ENCODE results near the gene FBXO21.
A peak's percentile ranks its signal among the peaks of the same experiment; 100 is the strongest.
"Not testable (repeated sequence)": the region's sequence is repeated elsewhere in the genome, so short reads cannot be mapped to it uniquely, and the experiment has no call there.

Gene FBXO21

DNA sequence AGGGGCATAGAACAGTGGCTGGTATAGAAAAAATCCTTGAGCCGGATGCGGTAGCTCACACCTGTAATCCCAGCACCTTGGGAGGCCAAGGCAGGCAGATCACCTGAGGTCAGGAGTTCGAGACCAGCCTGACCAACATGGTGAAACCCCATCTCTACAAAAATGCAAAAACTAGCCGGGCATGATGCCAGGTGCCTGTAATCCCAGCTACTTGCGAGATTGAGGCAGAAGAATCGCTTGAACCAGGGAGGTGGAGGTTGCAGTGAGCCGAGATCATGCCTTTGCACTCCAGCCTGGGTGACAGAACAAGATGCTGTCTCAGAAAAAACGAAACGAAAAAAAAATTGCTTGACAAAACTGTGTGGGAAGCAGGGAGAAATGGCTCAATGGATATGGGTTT lies 2.3 kb upstream of the FBXO21 start:
- H3K9me3 Mint-ChIP-seq; ATAC-seq (replicated peaks); DNase-seq; H3K27me3 Mint-ChIP-seq; H3K4me3 Mint-ChIP-seq; H3K27ac Mint-ChIP-seq: not testable (repeated sequence)
- Mint-ChIP-seq H3K4me1 (ENCODE audit: low read depth in 2 of 2) (peaks cover 11 to 21% of the 10 kb centered on the region in 2 donors), H3K36me3 (ENCODE audit: insufficient read depth) (peaks cover 19% of the 10 kb centered on the region)

DNA sequence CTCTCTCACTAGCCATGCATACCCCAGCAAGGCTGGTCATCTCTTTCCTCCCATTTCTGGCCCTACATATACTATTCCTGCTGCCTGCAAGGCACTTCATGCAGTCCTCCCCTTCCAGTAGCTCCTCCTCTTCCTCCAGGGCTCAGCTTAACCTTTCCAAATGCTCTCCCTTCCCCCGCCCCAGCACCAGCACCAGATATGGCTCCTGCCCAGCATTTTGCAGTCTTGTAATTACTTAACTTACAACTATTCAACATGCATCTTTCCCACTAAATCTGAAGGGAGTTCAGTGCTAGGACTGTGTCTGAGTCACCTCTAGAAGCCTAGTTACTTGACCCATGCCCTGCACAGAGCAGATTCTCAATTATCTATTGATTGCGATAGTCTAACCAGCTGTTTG lies 1.8 kb upstream of the FBXO21 start:
- Mint-ChIP-seq H3K4me1 (ENCODE audit: low read depth in 2 of 2) (peaks cover 13 to 24% of the 10 kb centered on the region in 2 donors), H3K9me3 (no peaks in the 10 kb centered on the region), H3K36me3 (ENCODE audit: insufficient read depth) (peaks cover 24% of the 10 kb centered on the region), H3K4me3 (peak overlapping the region in 1 of 2 donors; percentile 32), H3K27ac (no peak overlapping the region), H3K27me3 (peaks cover under 1 to 2% of the 10 kb centered on the region in 2 donors)
- ATAC-seq (replicated peaks): no peak
- DNase-seq: no peak

DNA sequence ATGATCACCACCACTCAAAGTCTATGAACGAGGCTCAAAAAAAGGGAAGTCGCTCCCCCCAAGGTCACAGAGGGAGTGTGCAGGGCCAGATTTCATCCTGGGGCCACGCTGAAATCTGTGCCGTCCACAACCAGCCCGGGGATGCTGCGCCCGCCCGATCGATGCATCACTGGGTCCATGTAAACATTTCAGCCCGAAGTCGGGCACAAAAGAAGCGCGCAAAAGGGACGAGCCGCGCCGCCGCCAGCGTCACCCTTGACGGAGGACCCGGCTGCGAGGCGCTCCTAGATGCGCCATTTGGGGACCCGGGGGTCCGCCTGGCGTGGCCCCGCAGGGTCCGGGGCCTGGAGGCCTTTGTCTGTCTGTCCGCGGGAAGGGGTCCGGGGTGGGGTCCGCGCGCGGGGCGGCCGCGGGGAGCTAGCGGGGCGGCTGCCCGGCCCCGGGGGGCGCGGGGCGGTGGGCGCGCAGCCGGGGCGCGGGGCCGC lies 503 bp downstream of the FBXO21 start:
- Mint-ChIP-seq H3K9me3 (no peaks in the 10 kb centered on the region), H3K27ac (peak overlapping the region; percentile 93), H3K4me1 (ENCODE audit: low read depth in 2 of 2) (peaks cover 15 to 29% of the 10 kb centered on the region in 2 donors), H3K36me3 (ENCODE audit: insufficient read depth) (peaks cover 47% of the 10 kb centered on the region), H3K4me3 (peak overlapping the region; percentile 90 to 94), H3K27me3 (no peaks in the 10 kb centered on the region)
- DNase-seq (peak; percentile 27 to 36 (median 35)), ATAC-seq (replicated peaks) (peak; percentile 28)

DNA sequence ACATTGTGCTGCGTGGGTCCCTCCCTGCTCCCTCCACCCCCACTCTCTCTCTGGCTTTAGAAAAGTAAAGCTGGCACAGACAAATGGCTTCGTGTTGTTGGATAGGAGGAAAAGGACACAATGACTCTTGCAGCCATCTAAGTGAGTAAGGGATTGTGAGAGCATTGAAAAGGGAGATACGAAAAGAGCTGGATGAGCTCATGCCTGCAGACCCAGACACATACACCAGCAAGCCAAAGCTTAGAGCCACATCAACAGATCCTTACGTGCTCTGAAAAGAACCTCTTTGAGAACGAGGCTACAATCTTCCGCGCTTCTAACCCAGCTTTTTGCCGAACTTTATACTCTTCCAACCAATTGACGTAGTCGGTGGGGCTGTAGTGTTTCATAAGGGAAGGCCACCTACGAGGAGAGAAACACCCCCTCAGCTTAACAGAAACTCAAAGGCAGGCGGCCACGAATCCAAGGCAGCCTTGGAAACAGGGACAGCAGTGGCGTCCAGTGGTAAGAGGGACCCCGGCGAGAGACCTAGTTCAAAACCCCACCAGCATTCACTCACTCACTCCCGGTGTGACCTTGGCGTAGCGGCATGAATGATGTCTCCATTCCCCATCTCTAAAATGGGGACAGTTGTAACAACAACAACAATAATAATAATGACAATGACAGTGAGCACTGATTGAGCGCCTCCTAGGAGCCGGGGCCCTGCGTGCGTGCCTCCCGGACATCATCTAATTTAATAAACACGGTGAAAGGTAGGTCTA lies 1.1 kb downstream of the FBXO21 start:
- no peak for DNase-seq
- peaks cover 15 to 30% of the 10 kb centered on the region in 2 donors for H3K4me1 Mint-ChIP-seq (ENCODE audit: low read depth in 2 of 2)
- peak overlapping the region; percentile 90 to 94 for H3K4me3 Mint-ChIP-seq
- H3K9me3 Mint-ChIP-seq: no peaks in the 10 kb centered on the region
- peaks cover 53% of the 10 kb centered on the region for H3K36me3 Mint-ChIP-seq (ENCODE audit: insufficient read depth)
- peak overlapping the region; percentile 93 for H3K27ac Mint-ChIP-seq
- no peak for ATAC-seq (replicated peaks)
- H3K27me3 Mint-ChIP-seq: no peaks in the 10 kb centered on the region

DNA sequence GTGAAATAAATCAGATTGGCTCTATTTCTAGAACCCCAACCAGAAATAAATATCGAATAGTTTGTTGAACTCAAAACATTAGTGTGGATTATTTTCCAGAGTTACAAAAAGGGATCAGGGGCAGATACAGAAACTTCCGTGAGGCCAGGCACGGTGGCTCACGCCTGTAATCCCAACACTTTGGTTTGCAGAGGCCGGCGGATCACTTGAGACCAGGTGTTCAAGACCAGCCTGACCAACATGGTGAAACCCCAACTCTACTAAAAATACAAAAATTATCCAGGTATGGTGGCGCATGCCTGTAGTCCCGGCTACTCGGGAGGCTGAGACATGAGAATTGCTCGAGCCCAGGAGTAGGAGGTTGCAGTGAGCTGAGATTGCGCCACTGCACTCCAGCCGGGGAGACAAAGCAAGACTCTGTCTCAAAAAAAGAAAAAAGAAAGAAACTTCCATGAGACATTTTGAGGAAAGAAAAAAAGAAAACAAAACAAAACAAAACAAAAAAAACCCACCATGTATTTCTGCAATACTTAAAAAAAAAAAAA lies 2.1 kb downstream of the FBXO21 start:
- no peak for DNase-seq
- Mint-ChIP-seq H3K4me3 (peak overlapping the region; percentile 90 to 94), H3K27me3 (no peaks in the 10 kb centered on the region), H3K27ac (peak overlapping the region in 1 of 2 donors; percentile 78), H3K9me3 (no peaks in the 10 kb centered on the region), H3K4me1 (ENCODE audit: low read depth in 2 of 2) (peaks cover 15 to 30% of the 10 kb centered on the region in 2 donors), H3K36me3 (ENCODE audit: insufficient read depth) (peaks cover 63% of the 10 kb centered on the region)
- ATAC-seq (replicated peaks): no peak

DNA sequence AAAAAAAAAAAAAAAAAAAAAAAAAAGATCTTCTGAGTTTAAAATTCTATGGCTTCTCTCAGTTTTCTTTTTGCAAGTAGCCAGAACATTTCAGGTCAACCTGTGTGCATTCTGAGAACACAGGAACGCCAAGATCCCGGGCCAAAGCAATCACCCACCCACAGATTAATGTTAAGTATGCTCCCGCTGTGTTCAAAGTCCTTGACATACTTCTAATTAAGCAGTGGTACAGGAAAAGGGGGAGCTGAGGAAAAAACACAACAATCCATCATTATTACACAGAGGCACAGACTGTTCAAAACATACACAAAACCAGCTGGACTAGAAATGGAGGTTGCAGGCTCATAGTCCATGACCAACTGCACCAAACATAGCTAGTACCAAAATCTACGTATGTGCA lies 2.8 kb downstream of the FBXO21 start:
- Mint-ChIP-seq H3K9me3 (no peaks in the 10 kb centered on the region), H3K4me3 (no peak overlapping the region), H3K4me1 (ENCODE audit: low read depth in 2 of 2) (peaks cover 15 to 30% of the 10 kb centered on the region in 2 donors), H3K27me3 (no peaks in the 10 kb centered on the region), H3K27ac (no peak overlapping the region), H3K36me3 (ENCODE audit: insufficient read depth) (peaks cover 70% of the 10 kb centered on the region)
- DNase-seq: no peak
- ATAC-seq (replicated peaks): no peak

DNA sequence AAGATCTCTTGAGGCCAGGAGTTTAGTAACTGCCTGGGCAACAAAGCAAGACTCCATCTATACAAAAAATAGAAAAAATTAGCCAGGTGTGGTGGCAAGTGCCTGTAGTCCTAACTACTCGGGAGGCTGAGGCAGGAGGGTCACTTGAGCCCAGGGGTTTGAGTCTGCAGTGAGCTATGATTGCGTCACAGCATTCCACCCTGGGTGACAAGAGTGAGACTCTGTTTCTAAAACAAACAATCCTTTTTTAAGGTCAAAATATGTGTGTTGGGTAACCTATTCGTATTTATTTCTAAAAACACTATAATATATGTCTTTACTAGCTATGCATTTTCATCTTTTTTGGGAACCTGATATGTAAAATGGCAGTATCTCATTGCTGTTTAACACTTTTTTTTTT lies 7.4 kb downstream of the FBXO21 start:
- peaks cover 93% of the 10 kb centered on the region for H3K36me3 Mint-ChIP-seq (ENCODE audit: insufficient read depth)
- no peak for ATAC-seq (replicated peaks)
- H3K27ac Mint-ChIP-seq: no peak overlapping the region
- H3K4me3 Mint-ChIP-seq: no peak overlapping the region
- H3K9me3 Mint-ChIP-seq: no peaks in the 10 kb centered on the region
- H3K27me3 Mint-ChIP-seq: no peaks in the 10 kb centered on the region
- no peak for DNase-seq
- peaks cover 11 to 24% of the 10 kb centered on the region in 2 donors for H3K4me1 Mint-ChIP-seq (ENCODE audit: low read depth in 2 of 2)

DNA sequence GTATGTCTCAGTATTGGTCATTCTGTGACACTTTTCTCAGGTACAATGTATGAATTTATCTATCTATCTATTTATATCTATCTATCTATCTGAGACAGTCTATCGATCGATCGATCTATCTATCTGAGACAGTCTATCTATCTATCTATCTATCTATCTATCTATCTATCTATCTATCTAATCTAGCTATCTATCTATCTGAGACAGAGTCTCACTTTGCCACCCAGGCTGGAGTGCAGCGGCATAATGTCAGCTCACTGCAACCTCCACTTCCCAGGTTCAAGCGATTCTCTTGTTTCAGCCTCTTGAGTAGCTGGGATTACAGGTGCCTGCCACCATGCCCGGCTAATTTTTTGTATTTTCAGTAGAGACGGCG lies 8.8 kb downstream of the FBXO21 start:
- not testable (repeated sequence) for DNase-seq; ATAC-seq (replicated peaks); H3K9me3 Mint-ChIP-seq; H3K27me3 Mint-ChIP-seq; H3K4me3 Mint-ChIP-seq
- Mint-ChIP-seq H3K27ac (peak overlapping the region in 1 of 2 donors; percentile 75), H3K36me3 (ENCODE audit: insufficient read depth) (peaks cover 94% of the 10 kb centered on the region), H3K4me1 (ENCODE audit: low read depth in 2 of 2) (peaks cover 11 to 20% of the 10 kb centered on the region in 2 donors)

DNA sequence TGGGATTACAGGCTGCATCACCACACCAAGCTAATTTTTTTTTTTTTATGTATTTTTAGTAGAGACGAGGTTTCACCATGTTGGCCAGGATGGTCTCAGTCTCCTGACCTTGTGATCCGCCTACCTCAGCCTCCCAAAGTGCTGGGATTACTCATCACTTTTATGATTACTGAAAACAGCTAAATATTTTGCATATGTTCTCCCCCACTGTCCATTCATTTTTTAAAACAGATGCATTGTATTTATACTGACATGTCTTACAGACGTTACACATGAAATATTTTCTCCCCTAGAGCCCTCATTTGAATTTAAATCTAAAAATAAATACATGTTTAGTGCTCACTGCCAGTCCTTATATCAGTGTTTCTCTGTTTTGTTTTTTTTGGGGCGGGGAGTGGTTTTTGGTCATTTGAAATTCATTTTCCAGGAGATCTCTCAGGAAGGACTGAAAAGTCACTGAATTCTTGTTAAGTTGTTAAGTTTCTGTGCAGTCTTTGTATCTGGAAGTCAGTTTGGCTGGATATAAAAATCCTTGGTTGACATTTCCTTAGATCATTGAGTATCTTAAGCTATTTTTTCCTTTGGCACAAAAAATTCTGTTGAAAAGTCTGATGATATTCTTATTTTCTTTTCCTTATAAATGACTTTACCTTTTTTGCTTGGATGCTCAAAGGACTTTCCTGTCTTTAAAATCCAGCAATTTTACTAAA lies 9.4 kb downstream of the FBXO21 start:
- no peak for ATAC-seq (replicated peaks)
- Mint-ChIP-seq H3K9me3 (no peaks in the 10 kb centered on the region), H3K36me3 (ENCODE audit: insufficient read depth) (peaks cover 94% of the 10 kb centered on the region), H3K27me3 (no peaks in the 10 kb centered on the region), H3K4me3 (no peak overlapping the region), H3K4me1 (ENCODE audit: low read depth in 2 of 2) (peaks cover 11 to 26% of the 10 kb centered on the region in 2 donors), H3K27ac (peak overlapping the region in 1 of 2 donors; percentile 45)
- DNase-seq: no peak

DNA sequence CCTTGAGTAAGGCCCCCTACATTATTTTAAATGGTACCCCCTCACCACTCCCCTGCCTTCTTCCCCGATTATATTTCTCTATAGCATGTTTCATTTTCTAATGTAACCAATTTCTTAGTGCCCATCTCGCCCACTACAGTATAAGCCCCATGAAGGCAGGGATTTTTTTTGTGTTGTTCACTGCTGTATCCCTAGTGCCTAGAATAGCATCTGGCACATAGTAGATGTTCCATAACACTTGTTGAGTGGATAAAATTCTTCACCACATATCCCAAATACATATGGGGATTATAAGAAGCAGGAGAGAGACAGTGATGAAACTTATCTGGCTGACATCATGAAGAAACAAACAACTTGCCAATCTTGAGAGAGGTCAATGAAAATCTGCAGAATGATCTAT lies 11.5 kb downstream of the FBXO21 start:
- DNase-seq: no peak
- Mint-ChIP-seq H3K4me3 (no peak overlapping the region), H3K27ac (peak overlapping the region; percentile 25 to 53), H3K4me1 (ENCODE audit: low read depth in 2 of 2) (peaks cover 9 to 20% of the 10 kb centered on the region in 2 donors), H3K9me3 (no peaks in the 10 kb centered on the region), H3K36me3 (ENCODE audit: insufficient read depth) (peaks cover 94% of the 10 kb centered on the region), H3K27me3 (no peaks in the 10 kb centered on the region)
- ATAC-seq (replicated peaks): no peak

DNA sequence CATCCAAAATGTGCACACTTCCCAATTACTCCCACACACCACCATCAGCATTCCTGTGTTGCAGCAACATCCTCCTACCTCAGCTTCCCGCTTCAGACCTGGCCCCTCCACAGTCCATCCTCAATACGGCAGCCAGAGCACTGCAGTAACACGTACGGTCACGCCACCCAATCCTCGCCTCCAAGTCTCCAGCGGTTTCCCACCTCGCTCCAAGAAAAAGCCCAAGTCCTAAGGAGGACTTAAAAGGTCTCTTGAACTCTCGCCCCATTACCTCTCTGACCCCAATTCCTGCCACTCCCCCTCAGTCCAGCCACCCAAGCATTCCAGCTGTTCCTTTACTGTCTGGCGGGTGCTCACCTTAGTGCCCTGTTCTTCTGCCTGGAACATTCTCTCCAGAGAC lies 12.0 kb downstream of the FBXO21 start:
- Mint-ChIP-seq H3K36me3 (ENCODE audit: insufficient read depth) (peaks cover 94% of the 10 kb centered on the region), H3K27me3 (no peaks in the 10 kb centered on the region), H3K4me3 (no peak overlapping the region), H3K27ac (peak overlapping the region; percentile 25 to 53), H3K4me1 (ENCODE audit: low read depth in 2 of 2) (peaks cover 9 to 20% of the 10 kb centered on the region in 2 donors), H3K9me3 (no peaks in the 10 kb centered on the region)
- DNase-seq (no peak), ATAC-seq (replicated peaks) (no peak)

DNA sequence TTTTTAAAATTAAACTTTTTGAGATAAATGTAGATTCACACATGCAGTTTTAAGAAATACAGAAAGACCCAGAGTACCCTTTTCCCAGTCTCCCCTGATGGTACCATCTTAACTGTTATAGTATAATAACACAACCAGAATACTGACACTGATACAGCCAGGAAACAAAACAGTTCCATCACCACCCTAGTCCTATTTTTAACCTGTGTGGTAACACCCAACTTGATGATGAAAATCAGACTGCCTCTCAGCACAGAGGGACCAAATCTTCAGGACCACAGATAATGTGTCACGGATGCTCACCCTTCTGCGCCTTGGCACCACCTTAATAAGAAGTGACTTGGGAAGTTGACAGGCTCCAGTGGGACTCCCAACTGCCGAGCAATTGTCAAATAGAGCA lies 18.1 kb downstream of the FBXO21 start:
- H3K36me3 Mint-ChIP-seq (ENCODE audit: insufficient read depth): peaks cover 91% of the 10 kb centered on the region
- H3K4me1 Mint-ChIP-seq (ENCODE audit: low read depth in 2 of 2): peaks cover 2 to 13% of the 10 kb centered on the region in 2 donors
- DNase-seq (no peak), ATAC-seq (replicated peaks) (no peak)
- no peak overlapping the region for H3K27ac Mint-ChIP-seq
- H3K4me3 Mint-ChIP-seq: no peak overlapping the region
- H3K27me3 Mint-ChIP-seq: no peaks in the 10 kb centered on the region
- no peaks in the 10 kb centered on the region for H3K9me3 Mint-ChIP-seq

DNA sequence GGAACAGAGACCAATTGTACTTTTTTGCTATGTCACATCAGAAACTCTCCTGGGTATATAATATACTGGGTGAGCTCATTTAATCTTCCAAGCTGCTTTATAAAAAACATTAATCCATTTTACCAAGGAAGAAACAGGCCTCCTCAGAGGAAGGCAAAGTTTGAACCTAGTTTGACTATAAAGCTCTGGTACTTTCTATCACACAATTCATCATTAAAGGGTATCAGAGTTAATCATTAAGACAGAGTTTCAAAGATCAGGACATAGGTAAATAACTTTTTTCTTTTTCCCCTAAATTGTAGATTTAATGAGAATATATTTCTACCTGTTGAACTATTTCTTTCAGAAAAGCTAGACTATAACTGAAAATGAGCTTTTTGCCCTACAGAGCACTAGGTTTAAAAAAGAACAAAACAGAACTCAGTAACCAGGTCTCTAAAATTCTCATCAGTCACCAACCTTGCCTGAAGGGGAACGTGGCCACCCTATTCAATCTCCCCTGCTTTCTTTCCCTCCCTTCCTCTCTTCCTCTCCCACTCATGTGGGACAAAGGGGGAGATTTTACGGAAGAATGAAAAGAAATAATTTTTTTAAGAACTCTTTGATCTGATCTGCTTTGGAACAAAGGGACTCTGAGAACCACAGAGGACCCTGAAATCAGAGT lies 18.6 kb downstream of the FBXO21 start:
- H3K36me3 Mint-ChIP-seq (ENCODE audit: insufficient read depth): peaks cover 91% of the 10 kb centered on the region
- no peak overlapping the region for H3K27ac Mint-ChIP-seq
- no peaks in the 10 kb centered on the region for H3K27me3 Mint-ChIP-seq
- peaks cover 0 to 13% of the 10 kb centered on the region in 2 donors for H3K4me1 Mint-ChIP-seq (ENCODE audit: low read depth in 2 of 2)
- no peak for ATAC-seq (replicated peaks)
- no peak overlapping the region for H3K4me3 Mint-ChIP-seq
- no peaks in the 10 kb centered on the region for H3K9me3 Mint-ChIP-seq
- no peak for DNase-seq

All from effector memory CD8-positive, alpha-beta T cell (primary cell).